GM10248 (cell line): ENCODE measurements around the gene SDK2.

ENCODE experiments used
- CTCF ChIA-PET: fragments of 300-600 bp; sonication (Branson Sonifier 250); formaldehyde crosslinking; extraction: SDS; loops from one replicate; lab custom pipeline; 2021; ENCODE audit warnings: antibody characterized with exemption; lab: Yijun Ruan, JAX
- POLR2A ChIA-PET: fragments of 350-650 bp; sonication (Branson Sonifier 250); formaldehyde crosslinking; extraction: SDS; loops from one replicate; lab custom pipeline; 2020; ENCODE audit warnings: antibody characterized with exemption; lab: Yijun Ruan, JAX
- DNase-seq: peaks from one replicate; pipeline ENCODE4 v3.0.0; 2012; ENCODE audit errors: extremely low spot score
- TF ChIP-seq, protein P1 (sequence below): IDR thresholded peaks from 2 replicates; pipeline ENCODE4 v1.5.1; 2012; ENCODE audit warnings: mild to moderate bottlenecking, low read depth; ENCODE audit errors: extremely low read depth, missing control alignments, control extremely low read depth

The SDK2 gene

DNA sequence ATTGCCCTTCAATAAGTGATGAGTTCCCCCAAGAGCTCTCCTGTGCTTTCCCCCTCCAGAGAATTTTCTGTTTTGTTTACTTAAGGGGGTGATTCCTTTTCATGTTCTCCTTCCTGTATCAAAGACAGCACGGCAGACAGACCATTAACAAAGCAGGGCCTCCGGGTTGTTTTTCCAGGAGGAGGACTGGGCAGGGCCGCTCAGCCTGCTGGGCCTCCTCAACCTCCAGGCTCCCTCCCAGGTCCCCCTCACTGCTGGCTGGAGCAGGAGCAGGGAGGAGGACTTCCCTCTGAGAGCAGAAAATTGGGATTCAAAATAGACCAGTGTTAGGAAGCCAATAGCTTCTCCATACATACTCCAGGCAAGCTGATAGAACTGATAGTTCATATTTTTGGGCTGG lies 20.4 kb downstream of the SDK2 start:
- DNase-seq = no peak
- ChIA-PET POLR2A (no interaction called here), CTCF (interaction anchor here (1.3 kb wide), 1 partner anchor 466 kb away, joined by 3 read pairs; no protein-coding TSS in a partner anchor)
- TF ChIP-seq, protein P1, sequence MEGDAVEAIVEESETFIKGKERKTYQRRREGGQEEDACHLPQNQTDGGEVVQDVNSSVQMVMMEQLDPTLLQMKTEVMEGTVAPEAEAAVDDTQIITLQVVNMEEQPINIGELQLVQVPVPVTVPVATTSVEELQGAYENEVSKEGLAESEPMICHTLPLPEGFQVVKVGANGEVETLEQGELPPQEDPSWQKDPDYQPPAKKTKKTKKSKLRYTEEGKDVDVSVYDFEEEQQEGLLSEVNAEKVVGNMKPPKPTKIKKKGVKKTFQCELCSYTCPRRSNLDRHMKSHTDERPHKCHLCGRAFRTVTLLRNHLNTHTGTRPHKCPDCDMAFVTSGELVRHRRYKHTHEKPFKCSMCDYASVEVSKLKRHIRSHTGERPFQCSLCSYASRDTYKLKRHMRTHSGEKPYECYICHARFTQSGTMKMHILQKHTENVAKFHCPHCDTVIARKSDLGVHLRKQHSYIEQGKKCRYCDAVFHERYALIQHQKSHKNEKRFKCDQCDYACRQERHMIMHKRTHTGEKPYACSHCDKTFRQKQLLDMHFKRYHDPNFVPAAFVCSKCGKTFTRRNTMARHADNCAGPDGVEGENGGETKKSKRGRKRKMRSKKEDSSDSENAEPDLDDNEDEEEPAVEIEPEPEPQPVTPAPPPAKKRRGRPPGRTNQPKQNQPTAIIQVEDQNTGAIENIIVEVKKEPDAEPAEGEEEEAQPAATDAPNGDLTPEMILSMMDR = no peak

GRCh38 chr17:73623247-73623646 lies 21.0 kb downstream of the SDK2 start:
- CTCF ChIA-PET = interaction anchor here (1.3 to 1.5 kb wide), 2 partner anchors 9 to 467 kb away, joined by 3 read pairs; no protein-coding TSS in a partner anchor
- TF ChIP-seq, protein P1 = no peak
- POLR2A ChIA-PET = no interaction called here
- DNase-seq = no peak

GRCh38 chr17:73622381-73622780 lies 21.9 kb downstream of the SDK2 start:
- no peak for DNase-seq
- ChIA-PET POLR2A (no interaction called here), CTCF (interaction anchor here (1.3 to 1.5 kb wide), 2 partner anchors 10 to 15 kb away, joined by 3 read pairs; no protein-coding TSS in a partner anchor)
- TF ChIP-seq, protein P1 = no peak

DNA sequence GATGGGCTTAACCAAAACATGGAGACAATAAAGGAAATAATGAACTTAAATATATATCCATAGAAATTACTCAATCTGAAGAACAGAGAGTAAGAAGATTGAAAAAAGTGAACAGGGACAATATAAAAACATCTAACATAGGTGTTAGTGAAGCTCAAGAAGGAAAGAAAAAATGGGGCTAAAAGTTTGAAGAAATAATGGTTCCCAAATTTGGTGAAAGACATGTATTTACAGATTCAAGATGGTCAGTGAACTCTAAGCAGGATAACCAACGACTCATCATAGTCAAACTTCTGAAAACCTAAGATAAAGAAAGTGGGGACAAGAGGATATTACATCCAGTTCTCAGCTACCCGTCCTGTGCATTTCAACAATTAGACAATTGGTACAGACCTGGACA lies 22.6 kb downstream of the SDK2 start:
- ChIA-PET CTCF (interaction anchor here (1.3 to 1.4 kb wide), 2 partner anchors 15 to 30 kb away, joined by 3 read pairs; no protein-coding TSS in a partner anchor), POLR2A (no interaction called here)
- no peak for DNase-seq
- TF ChIP-seq, protein P1 = no peak

GRCh38 chr17:73620414-73620813 lies 23.8 kb downstream of the SDK2 start:
- ChIA-PET CTCF (interaction anchor here (1.0 to 1.4 kb wide), 2 partner anchors 29 to 75 kb away, joined by 3 read pairs; no protein-coding TSS in a partner anchor), POLR2A (no interaction called here)
- TF ChIP-seq, protein P1 = no peak
- no peak for DNase-seq

DNA sequence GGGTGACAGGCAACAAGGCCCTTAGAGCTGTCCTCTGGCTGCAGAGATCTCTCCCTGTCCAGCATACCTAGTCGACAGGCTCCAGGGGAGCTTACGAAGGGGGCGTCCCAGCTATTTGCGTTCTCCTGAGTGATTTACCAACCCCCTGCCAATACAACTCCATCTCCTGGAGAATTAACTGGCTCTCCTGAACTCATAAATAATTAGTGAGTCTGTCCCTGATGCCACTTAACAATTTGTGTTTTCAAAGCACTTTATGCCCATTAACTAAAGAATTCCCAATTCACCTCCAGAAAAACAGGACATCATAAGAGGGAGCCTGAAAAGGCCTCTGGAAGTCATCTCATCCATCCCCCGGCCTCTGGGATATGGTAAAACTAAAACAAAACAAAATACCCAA lies 26.7 kb downstream of the SDK2 start:
- ChIA-PET CTCF (no interaction called here), POLR2A (no interaction called here)

More for the DNA sequence above, 26.7 kb downstream of the SDK2 start:
- TF ChIP-seq, protein P1 = no peak
- DNase-seq = no peak
